Suprapubic skin (tissue), 3 donors: ENCODE data around the gene OR2F2.

Experiments used
- CTCF ChIP-seq, 2 donors: fragments of 200-600 bp in 1 of 2; fragments of 450-650 bp in 1 of 2; sonication (generic) in 1 of 2; IDR thresholded peaks; one replicate each; pipeline ENCODE4 v1.5.1; 2016 to 2019; ENCODE audit warnings: antibody characterized with exemption in 2 of 2, mild to moderate bottlenecking in 1 of 2, moderate library complexity in 1 of 2
- EP300 ChIP-seq: sonication (generic); formaldehyde crosslinking; IDR thresholded peaks from one replicate; pipeline ENCODE4 v1.6.1; 2017; ENCODE audit warnings: antibody characterized with exemption
- POLR2A ChIP-seq, 2 donors: fragments of 450-650 bp; IDR thresholded peaks; one replicate each; pipeline ENCODE4 v1.6.1; 2017; ENCODE audit warnings: antibody characterized with exemption in 2 of 2, mild to moderate bottlenecking in 2 of 2, moderate library complexity in 2 of 2

GRCh38 chr7:143979998-143980397 is 45.0 kb downstream of the OR2F2 start:
- TF ChIP-seq CTCF (IDR thresholded peaks at IDR 0.05) (no peak), POLR2A (IDR thresholded peaks at IDR 0.05) (no peak), EP300 (no peak)
